HG02852 (cell line): ENCODE results near the gene TENM3.
"Not testable (repeated sequence)": the region's sequence is repeated elsewhere in the genome, so short reads cannot be mapped to it uniquely, and the experiment has no call there.

Experiments
- ATAC-seq: cut with Tn5 transposase; IDR thresholded peaks from one replicate; pipeline ENCODE4 v1.9.1; 2021; ENCODE audit warnings: mild to moderate bottlenecking, moderate library complexity; ENCODE audit not compliant: unreplicated experiment

The TENM3 gene

GRCh38 chr4:182385897-182386296 is 142.7 kb downstream of the TENM3 start:
- ATAC-seq = peak; percentile 77

GRCh38 chr4:182386576-182386975 is 143.4 kb downstream of the TENM3 start:
- ATAC-seq = not testable (repeated sequence)

DNA sequence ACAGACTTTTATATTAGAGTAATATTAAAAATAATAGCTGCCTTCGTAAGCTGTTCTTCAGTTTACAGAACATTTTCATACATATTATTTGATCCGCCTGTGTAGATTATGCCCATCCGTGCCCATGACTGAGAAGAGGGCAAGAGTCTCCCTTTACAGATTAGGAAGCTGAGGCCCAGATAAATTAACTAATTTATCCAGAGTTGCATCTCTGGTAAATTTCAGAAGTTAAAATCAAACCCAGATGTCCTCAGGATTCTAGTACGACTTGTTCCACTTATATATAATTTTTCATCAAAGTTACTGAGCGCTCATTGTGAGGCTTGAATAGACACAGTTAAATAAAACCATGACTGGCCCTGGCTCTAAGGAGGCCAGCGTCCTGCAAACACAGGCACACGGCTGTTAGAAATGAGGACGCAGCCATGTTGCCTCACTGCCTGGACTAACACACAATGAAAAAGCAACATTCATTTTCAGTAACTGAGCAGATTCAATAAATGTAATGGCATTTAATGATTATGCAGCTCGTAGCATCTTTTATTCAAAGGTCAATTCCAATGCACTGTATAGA is 148.0 kb downstream of the TENM3 start:
- no peak for ATAC-seq

DNA sequence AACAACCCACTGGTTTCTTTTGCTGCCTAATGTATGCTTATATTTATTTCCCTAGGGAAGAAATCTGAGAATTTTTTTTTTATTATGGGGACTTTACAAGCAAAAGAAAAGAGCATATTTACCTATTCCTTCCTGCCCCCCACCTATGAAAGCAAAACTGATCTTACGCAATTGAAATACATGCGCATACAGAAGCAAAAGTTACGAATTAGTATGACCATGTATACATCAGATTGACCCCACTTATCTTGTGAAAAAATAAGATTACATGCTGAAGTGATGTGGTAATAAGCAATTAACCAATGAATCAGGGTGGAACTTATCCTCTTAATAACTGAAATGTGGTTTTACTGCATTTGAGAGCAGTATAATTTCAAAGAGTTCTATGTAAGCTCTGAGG is 151.0 kb downstream of the TENM3 start:
- ATAC-seq = no peak

DNA sequence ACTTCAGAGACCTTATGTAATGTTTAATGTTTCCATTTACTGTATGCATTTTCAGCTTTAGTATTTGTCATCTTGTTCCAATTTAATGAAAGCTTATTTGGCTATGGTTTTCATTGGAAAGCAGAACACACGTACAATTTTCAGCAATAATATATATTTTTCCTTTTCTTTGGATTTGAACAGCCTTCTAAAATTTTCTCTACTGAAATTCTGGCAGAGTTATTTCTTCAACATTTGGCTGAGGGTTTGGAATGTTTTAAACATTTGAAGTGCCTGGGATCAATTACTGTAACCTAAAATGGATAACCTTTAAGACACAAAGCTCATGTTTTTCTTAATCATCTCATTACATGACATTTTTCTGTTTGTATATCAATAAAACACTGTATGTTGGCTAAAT is 156.9 kb downstream of the TENM3 start:
- no peak for ATAC-seq

DNA sequence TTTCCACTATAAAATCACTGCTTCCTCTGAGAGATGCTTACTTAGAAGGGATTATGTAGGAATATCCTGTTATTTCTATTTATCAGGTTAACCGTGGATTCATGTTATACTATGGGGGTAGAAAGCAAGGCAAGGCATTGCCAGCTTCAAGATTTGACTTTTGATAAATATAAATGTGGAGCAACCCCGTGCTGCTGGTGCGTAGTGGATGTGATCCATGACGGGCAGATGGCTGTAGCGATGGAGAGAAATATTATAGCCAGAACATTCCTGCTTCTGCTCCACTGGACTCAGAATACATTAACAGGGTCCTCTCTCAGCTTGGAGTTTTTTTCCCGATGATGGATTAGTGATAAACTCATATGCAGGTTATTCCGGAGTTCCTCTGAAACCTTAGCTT is 157.6 kb downstream of the TENM3 start:
- ATAC-seq = no peak

DNA sequence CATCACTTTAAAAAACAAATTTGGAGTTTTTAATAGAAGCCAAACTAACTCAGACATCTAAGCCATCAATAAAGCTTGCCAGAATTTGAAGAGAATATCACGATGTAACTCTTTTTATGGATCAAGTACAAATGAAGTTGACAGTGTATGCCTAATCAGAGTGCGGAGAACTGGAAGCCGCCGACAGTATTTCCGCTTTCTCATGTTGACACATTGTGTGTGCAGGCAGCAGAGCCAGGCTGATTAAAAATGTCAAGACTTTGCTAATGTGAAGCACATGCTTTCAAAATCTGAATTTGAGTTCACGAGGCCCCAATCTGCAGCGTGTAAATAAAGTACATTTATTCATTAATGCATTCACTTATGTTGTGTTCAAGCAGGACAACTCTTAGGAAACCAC is 161.2 kb downstream of the TENM3 start:
- no peak for ATAC-seq

DNA sequence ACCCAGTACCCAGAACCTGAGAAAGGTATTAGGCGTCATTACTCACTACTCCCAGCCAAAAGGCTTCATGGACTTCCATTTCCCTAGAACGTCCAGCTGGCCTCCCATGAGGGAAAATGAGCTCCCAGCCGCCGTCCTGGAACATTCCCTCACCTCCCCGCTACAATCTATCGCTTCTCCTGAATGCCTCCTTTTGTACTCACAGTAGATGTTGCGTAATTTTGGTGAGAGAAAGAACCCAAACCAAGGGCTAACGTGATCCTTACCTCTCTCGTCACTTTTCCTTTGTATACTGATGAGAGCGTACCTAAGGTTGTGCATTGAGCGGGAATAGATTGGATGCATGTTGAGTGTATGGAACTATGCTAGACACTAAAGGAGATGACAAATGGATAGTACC is 161.9 kb downstream of the TENM3 start:
- no peak for ATAC-seq

GRCh38 chr4:182409271-182409670 is 166.1 kb downstream of the TENM3 start:
- no peak for ATAC-seq

DNA sequence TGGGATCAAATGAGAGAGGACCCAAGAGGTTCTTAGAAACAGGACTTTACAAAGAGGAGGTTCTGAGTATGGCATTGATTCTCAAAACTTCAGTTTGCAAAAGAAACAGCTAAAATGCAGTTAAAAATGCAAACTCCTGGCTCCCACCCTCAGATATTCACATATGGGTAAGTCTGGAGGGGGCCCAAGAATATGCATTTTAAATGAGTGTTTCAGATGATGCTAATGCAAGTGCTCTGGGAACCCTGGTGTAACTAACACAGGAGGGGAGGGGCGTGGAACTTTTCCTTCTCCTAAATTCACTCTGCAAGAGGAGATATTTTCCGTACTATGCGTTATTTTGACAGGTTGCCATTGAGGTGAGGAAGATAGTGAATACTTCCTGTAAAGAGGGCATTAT is 168.2 kb downstream of the TENM3 start:
- ATAC-seq = no peak

GRCh38 chr4:182413550-182413949 is 170.3 kb downstream of the TENM3 start:
- no peak for ATAC-seq

DNA sequence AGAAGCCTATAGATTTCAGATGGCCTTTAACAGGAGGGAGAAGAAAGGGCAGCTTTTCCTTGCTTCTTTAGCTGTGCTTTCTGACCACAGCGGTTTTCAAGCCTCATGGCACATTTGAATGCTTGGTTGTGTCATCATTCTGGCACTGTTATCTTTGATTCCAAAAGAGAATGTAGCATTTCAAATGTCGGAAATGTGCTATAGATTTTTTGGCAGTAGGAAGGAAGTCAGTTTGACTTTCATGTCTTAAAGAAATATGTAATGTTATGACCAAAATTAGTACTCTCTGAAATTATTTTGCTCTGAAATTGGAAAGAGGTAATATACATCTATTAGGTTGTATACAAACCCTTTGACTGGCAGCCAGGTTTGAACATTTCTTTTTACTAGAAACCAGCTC is 171.9 kb downstream of the TENM3 start:
- ATAC-seq = no peak

DNA sequence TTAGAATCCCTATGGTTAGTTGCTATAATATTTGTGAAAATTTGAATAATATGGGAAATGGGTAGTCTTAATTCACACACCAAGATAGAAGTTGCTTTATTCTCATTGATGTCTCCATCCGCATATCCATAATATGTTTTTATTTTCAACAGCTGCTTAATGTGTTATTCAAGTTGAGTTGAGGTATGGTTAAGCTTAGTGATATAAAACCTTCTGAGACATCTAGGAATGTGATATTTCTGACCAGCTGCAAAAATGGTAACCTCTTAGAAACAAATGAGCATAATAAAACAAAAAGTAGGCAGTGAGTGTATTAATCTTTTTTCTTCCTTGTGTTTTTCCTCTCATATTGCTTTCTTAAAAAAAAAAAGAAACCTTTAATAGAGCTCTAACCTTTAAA is 172.9 kb downstream of the TENM3 start:
- no peak for ATAC-seq

- ATAC-seq = no peak
Measured at GRCh38 chr4:182418054-182418734, 175.0 kb downstream of the TENM3 start.

DNA sequence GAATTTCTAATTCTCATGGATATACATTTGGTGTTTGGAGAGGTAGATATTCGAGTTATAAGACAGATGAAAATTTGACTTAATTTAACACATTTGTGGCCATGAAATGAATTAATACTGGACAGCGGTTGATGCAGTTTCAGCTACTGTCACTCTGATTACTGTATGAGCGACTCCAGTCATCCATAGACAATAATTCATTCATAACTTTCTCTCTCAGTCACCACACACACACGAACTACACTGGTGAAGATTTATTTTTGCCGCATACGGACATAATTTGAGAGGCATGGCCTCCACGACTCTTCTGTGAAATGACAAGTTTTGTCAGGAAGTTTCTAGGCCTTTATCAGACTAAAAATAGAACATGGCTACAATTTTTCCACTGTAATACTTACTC is 177.0 kb downstream of the TENM3 start:
- ATAC-seq = no peak

- ATAC-seq = no peak
Measured at GRCh38 chr4:182421753-182422152, 178.6 kb downstream of the TENM3 start.

GRCh38 chr4:182425302-182425701 is 182.1 kb downstream of the TENM3 start:
- no peak for ATAC-seq

- no peak for ATAC-seq
Measured at GRCh38 chr4:182426901-182427300, 183.7 kb downstream of the TENM3 start.

- ATAC-seq = no peak
Measured at GRCh38 chr4:182427554-182427953, 184.4 kb downstream of the TENM3 start.

- no peak for ATAC-seq
Measured at GRCh38 chr4:182429896-182430295, 186.7 kb downstream of the TENM3 start.

GRCh38 chr4:182432819-182433218 is 189.6 kb downstream of the TENM3 start:
- ATAC-seq = no peak

DNA sequence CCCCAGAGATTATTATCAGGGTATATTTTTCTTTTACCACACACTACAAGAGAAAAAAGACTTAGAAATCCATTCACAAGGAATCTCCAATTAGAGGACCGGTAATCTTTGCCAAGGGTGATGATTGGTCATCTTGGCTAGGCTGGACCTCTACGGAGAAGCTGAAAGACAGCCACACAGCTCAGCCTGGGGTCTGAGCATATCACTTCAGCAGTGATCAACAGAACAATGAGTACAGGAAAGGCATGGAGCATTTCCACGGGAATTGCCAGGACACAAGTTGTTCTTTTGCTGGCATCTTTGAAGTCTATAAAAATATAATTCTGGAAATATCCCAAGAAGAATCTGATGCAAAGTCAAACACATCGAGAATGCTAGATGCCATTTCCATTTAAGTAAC is 191.5 kb downstream of the TENM3 start:
- ATAC-seq = no peak

- ATAC-seq = no peak
Measured at GRCh38 chr4:182435401-182435800, 192.2 kb downstream of the TENM3 start.
